Fibroblast of peridontal ligament (primary cell): ENCODE results near the gene AHCYL2.
"Not testable (repeated sequence)": the region's sequence is repeated elsewhere in the genome, so short reads cannot be mapped to it uniquely, and the experiment has no call there.

Experiments used
- DNase-seq: peaks from one replicate; pipeline ENCODE4 v3.0.0-alpha.2; 2010; ENCODE audit errors: extremely low read depth

The AHCYL2 gene

DNA sequence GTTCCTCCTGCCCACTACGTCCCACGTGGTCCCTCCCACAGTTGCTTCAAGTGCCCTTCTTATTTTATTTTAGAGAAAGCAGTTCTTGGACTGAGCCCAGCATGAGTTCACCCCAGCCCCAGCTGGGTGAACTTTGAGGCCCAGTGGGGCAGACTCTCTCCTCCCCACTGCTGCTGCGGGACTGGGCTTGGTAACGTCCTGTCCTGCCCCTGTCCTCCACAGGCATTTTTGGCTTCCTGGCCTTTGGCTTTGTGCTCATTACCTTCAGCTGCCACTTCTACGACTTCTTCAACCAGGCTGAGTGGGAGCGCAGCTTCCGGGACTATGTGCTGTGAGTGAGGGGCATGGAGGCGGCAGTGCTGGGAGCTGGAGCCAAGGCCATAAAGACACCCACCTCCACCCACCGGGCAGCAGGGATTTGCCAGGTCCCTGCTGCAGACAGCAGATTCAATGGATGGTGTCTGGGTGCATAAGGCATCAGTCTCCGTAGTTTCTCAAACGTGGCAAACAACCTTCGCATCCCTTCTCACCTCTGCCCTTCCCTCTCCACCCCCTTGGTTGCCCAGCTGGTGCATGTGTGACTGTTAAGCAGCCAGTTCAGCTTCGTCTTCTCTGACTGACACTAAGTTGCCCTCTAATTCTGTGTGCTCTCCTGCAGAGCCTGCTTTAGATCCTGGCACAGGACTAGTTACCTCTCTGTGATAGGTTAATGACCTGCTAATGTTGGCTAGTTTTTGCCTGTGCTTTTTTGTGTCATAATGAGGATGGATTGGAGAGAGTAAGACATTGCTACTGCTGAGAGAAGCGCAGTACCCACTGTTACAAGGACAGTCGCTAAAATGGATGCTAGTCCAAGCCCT is 15.5 kb upstream of the AHCYL2 start:
- no peak for DNase-seq

DNA sequence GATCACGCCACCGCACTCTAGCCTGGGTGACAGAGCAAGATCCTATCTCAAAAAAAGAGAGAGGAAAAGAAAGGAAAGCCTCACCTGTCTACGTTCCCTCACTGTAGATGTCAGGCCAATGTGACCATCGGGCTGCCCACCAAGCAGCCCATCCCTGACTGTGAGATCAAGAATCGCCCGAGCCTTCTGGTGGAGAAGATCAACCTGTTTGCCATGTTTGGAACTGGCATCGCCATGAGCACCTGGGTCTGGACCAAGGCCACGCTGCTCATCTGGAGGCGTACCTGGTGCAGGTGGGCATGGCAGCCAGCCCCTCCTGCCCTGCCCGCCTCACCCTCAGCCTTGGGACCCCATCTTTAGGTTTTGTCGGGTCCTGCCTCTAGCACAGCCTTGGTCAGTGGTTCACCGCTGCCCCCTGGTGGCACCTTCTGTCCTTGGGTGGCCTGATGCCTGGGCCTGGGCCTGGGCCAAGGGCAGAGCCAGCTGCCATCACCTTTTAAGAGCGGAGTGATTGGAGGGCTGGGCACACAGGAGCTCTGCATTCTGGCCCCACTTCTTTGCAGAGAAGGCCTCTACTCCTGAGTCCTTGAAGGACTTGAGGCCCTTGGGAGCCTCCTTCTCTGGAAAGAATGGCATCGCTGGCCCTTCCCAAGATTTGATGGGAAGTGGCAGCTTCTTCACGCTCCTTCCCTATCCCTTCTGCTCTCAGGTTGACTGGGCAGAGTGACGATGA is 14.4 kb upstream of the AHCYL2 start:
- DNase-seq, result peak; percentile 48

DNA sequence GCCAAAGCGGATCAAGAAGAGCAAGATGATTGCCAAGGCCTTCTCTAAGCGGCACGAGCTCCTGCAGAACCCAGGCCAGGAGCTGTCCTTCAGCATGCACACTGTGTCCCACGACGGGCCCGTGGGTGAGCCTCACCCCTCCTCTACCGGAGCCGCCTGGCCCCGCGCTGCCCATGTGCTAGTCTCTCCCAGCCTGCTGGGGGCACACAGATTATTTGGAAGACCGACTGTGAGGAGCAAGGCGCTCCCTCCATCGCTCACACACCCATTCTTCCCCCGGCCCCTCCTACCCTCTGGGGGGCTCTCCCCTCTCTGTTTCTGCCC is 13.9 kb upstream of the AHCYL2 start:
- DNase-seq, result no peak

DNA sequence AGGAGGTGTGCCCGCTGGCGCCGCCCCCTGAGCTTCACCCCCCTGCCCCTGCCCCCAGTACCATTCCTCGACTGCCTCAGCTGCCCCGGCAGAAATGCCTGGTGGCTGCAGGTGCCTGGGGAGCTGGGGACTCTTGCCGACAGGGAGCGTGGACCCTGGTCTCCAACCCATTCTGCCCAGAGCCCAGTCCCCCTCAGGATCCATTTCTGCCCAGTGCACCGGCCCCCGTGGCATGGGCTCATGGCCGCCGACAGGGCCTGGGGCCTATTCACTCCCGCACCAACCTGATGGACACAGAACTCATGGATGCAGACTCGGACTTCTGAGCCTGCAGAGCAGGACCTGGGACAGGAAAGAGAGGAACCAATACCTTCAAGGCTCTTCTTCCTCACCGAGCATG is 12.7 kb upstream of the AHCYL2 start:
- DNase-seq, result no peak

DNA sequence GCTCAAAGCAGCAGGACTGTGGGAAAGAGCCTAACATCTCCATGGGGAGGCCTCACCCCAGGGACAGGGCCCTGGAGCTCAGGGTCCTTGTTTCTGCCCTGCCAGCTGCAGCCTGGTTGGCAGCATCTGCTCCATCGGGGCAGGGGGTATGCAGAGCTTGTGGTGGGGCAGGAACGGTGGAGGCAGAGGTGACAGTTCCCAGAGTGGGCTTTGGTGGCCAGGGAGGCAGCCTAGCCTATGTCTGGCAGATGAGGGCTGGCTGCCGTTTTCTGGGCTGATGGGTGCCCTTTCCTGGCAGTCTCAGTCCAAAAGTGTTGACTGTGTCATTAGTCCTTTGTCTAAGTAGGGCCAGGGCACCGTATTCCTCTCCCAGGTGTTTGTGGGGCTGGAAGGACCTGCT is 12.2 kb upstream of the AHCYL2 start:
- no peak for DNase-seq

DNA sequence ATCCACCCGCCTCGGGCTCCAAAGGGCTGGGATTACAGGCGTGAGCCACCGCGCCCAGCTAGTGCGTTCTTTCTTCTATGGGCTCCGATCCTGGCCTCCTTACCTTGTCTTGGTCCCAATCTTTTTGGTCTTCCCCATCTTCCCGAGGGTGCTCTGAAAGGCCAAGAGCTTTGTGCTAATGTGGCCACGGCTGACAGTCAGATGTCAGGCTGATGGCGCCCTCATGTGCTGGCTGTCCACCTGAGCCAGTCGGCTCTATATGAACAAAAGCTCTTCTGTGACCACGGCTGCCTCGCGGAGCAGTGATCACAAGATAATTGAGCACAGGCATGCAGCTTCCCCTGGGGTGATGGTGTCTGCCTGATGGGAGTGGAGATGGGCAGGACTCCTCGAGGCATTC is 11.0 kb upstream of the AHCYL2 start:
- no peak for DNase-seq

DNA sequence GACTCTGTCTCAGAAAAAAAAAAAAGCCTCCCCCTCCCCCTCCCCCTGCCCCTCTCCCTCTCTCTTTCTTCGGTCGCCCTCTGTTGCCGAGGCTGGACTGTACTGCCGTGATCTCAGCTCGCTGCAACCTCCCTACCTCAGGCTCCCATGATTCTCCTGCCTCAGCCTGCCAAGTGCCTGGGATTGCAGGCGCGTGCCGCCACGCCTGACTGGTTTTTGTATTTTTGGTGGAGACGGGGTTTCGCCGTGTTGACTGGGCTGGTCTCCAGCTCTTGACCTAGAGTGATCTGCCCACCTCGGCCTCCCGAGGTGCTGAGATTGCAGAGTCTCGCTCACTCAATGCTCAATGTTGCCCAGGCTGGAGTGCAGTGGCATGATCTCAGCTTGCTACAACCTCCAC is 9.1 kb upstream of the AHCYL2 start:
- DNase-seq, result not testable (repeated sequence)

DNA sequence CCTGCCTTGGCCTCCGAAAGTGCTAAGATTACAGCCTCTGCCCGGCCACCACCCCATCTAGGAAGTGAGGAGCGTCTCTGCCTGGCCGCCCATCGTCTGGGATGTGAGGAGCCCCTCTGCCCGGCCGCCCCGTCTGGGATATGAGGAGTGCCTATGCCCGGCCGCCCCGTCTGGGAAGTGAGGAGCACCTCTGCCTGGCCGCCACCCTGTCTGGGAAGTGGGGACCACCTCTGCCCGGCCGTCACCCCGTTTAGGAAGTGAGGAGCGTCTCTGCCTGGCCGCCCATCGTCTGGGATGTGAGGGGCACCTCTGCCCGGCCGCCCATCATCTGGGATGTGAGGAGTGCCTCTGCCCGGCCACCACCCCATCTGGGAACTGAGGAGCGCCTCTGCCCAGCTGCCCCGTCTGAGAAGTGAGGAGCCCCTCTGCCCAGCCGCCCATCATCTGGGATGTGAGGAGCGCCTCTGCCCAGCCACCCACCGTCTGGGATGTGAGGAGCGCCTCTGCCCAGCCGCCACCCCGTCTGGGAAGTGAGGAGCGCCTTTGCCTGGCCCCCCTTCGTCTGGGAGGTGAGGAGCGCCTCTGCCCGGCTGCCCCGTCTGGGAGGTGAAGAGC is 8.6 kb upstream of the AHCYL2 start:
- DNase-seq, result not testable (repeated sequence)

DNA sequence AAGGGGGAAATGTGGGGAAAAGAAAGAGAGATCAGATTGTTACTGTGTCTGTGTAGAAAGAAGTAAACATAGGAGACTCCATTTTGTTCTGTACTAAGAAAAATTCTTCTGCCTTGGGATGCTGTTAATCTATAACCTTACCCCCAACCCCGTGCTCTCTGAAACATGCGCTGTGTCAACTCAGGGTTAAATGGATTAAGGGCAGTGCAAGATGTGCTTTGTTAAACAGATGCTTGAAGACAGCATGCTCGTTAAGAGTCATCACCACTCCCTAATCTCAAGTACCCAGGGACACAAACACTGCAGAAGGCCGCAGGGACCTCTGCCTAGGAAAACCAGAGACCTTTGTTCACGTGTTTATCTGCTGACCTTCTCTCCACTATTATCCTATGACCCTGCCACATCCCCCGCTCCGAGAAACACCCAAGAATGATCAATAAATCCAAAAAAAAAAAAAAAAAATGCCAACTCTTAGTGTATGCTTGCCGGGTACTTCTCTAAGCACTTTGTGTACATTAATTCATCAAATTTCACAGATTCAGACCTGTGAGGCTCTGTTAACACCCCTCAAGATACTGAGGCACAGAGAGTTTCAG is 7.9 kb upstream of the AHCYL2 start:
- not testable (repeated sequence) for DNase-seq

DNA sequence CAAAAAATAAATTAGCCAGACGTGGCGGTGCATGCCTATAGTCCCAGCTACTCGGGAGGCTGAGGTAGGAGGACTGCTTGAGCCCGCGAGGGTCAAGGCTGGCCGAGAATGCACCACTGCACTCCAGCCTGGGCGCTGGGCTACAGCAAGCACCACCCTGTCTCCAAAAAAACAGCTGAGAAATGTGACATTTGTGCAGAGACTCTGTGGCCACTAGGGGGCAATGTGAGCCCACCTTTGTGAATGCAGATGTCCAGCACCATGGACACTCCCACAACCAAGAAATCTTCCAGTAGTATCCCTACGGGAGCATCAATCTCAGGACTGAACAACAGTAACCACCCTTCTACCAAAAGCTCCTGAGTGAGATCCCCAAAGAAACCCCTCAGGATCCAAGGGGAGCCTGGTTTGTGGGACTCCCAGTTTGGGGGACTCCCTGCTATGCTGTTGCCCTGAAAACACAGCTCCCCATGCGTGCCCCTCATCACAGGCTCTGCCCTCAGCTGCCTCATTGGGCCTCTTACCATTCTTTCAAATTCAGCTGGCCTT is 6.2 kb upstream of the AHCYL2 start:
- DNase-seq, result peak; percentile 85

DNA sequence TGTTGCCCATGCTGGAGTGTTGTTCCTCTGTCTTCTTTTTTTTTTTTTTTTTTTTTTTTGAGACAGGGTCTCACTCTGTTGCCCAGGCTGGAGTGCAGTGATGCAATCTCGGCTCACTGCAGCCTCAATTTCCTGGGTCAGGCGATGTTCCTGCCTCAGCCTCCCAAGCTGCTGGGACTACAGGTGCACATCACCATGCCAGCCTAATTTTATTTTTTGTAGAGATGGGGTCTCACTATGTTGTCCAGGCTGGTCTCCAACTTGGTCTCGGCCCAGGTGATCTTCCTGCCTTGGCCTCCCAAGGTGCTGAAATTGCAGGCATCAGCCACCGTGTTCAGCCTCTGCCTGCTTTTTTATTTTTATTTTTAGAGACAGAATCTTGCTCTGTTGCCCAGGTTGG is 5.7 kb upstream of the AHCYL2 start:
- DNase-seq, result not testable (repeated sequence)

DNA sequence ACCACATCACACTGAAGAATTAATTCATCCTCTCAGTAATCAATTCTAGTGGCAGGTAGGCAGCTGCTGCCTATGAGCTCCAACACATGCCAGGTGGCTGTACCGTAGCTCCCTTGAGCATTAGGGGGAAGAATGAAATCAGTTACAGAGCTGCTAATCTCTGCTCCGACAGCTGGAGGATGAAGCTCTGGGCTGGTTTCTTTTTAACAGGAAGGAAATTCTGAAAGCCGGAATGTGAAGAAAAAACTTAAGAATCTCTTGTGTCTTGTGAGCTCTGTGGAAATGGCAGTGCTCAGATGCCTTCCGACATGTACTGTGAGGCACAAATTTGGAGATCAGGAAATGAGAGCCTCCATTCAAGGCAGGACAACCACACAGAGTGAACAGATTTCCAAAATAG is 2.8 kb upstream of the AHCYL2 start:
- DNase-seq, result no peak

DNA sequence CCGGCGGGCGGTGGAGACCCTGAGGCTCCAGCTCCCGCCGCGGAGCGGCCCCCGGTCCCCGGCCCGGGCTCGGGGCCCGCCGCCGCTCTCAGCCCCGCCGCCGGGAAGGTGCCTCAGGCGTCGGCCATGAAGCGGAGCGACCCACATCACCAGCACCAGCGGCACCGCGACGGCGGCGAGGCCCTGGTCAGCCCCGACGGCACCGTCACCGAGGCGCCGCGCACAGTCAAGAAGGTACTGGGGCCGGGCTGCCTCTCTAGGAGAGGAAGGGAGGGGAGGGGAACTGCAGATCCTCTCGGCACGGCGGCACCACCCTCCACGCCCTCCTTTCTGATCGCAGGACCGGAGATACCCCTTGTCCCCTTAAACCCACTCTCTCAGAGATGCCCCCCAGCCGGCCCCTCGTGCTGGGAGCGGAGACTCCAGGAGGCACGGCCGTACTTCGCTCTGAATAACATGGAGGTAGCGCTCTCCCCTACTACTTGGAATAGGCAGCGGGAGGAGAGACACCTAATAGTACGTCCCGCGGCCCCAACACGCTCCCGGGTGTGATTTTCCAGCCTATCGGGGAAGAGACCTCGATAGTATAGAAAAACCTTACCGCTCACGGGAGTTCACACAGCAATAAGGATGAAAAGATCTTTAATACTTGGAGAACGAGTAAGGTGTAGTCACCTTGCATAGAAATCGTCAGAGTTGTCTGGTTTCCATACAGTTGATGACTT is 538 bp downstream of the AHCYL2 start:
- no peak for DNase-seq

DNA sequence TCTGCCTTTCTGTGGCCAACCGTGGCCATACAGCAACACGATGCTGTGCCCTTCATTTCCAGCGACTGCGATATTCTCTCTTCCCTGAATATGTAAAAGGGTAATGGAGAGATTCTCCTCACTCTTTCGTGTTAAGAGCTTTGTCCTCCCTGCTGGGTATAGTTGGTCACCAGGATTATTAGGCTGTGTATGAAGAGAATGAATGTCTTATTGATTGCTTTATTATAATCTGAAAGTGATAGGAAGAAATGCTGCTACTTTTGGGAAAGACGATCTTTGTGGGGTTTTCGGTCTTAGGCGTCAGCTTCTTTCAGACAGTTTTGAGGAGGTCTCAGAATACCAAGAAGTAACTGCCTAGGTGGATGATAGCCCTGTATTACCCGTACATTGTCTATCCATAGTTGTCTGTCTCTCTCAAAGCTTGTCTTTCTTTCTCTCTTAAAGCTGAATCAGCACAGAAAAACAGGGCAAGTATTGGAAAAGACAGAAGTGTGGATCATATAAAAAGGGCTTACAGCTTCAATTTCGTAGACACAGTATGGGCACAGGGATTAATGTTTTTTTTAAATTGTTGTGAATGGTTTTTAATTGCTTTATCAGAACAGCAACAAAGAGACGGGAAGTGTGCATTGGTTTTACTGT is 1.2 kb downstream of the AHCYL2 start:
- no peak for DNase-seq

DNA sequence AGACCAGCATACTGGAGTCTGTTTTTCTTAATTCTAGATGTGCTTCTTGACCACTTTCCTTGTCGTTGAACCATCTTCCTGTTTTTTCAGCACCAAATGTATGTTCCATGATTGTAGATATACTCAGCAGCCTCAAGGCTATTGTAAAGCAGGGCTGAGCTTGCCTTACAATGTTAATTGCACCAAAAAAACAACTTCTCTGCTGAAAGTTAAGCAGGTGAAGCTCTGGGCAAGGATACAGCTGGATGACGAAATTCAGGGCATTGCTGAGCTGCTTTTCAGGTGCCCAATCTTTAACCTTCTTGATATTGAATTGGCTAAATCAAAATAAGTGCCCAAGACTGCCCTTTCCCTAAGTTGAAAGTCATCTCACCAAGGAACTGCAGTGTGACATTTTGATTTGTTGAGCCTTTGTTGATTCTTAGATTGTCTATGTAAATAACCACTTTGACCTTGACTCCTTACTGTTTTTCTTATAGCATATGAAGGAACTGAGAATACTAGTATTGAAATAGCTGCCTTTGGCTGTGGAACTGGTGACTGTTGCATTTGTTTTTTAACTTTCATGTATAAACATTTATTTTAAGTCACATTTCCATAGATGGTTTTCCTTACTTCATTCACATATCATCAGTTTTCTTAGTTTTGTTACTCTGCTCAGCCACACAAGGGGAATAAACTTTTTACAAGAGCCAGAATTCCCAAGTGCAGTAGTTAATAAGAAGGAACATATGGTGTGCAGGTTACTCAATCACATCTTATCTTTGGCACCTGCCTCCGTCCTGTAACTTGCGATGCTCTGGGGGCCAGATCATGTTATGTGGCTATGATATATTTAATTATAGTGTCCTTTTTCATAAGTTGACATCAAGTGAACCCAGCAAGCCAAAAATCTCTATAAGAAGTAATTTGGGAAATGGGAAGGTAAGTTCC is 3.1 kb downstream of the AHCYL2 start:
- DNase-seq, result no peak

DNA sequence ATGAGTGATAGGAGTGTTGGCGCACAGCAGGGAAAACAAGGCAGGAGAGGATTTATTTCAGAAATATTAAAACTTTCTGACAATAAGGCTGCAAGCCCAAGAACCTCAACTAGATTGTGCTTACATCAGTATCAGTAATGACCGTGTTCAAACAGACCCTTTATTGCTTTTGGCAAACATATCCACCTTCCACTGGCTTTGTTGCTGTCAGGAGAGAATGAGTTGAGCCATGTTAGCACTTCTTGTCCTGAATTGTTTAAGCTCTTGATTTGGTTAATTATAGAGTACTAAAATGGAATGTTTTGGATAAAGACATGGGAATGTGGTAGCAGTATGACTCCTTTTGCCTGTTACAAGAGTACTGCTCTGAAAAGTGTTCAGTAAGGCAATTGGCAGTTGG is 3.8 kb downstream of the AHCYL2 start:
- no peak for DNase-seq

DNA sequence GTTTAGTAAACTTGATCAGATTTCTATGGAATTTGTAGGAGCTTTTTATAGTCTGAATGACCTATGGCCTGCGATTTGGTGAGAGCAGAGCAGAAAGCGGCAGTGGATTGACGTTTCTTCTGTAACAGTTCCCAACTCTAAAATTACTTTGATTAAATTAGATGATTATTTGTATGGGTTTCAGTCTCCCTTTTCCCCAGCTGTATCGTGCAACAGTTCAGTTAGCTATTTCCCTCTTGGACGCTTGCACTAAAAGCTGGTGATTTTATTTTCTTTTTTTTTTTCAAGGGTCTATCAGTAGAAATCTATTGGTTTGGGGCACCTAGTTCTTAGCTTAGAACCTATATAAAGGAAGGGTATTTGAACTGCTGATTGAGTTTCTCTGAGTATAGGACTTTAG is 6.8 kb downstream of the AHCYL2 start:
- DNase-seq, result no peak

DNA sequence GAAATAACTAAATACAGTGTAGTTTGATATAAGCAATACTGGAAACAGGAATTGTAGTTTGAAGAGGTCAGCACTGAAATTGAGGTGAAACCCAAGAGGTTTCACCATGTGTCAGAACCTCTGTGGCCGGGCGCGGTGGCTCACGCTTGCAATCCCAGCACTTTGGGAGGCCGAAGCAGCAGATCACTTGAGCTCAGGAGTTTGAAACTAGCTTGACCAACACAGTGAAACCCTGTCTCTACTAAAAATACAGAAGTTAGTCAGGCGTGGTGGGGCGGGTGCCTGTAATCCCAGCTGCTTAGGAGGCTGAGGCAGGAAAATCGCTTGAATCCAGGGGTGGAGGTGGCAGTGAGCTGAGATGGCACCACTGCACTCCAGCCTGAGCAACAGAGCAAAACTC is 13.7 kb downstream of the AHCYL2 start:
- no peak for DNase-seq

DNA sequence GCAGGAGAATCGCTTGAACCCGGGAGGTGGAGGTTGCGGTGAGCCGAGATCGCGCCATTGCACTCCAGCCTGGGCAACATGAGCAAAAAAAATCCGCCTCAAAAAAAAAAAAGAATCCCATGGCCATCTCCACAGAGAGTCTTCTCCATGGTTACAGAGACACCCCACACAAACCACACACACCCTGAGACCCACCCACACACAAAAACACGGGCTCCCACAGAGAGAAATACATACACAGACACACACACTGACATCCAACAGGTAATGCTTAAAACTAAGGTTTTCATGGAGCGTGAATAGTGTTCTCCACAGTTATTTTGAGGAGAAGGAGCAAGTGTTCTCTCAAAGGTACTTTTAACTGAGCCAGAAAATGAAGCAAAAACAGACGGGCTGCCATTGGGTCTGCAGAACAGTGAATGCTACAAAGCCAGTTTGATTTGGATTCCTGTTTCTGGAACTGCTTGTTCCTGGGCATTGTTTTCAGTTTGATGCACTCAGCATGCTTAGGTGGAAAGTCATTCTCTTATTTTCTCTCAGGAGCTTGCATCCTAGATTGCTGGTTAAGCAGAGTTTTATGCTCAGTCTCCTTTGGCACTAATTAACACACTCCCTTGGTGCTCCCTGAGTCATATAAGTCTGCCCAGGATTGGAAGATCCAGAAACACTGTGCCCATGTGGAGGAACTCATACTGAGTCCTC is 15.4 kb downstream of the AHCYL2 start:
- no peak for DNase-seq
